Gastroesophageal sphincter (tissue), 3 donors: Measurements from ENCODE around the gene CPLX4.

Experiments
- POLR2AphosphoS5 ChIP-seq: sonication (generic); formaldehyde crosslinking; IDR thresholded peaks from one replicate; pipeline ENCODE4 v1.6.1; 2017; ENCODE audit warnings: antibody characterized with exemption
- TF ChIP-seq, protein P1 (sequence below), 4 experiments: fragments of 200-600 bp in 2 of 4; fragments of 450-650 bp in 2 of 4; sonication (generic) in 1 of 4; IDR thresholded peaks; one replicate each; pipeline ENCODE4 v1.5.1; 2017 to 2019; ENCODE audit warnings: antibody characterized with exemption in 4 of 4, mild to moderate bottlenecking in 2 of 4, moderate library complexity in 2 of 4

DNA sequence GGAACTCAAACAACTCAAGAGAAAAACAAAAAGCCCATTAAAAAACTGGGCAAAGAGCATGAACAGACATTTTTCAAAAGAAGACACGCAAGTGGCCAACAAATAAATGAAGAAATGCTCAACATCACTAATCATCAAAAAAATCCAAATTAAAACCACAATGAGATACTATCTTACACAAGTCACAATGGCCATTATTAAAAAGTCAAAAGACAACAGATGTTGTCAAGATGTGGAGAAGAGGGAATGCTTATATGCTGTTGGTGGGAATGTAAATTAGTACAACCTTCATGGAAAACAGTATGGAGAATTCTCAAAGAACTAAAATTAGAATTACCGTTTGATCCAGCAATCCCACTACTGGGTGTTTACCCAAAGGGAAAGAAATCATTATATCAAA lies 25.5 kb upstream of the CPLX4 start:
- TF ChIP-seq, protein P1, sequence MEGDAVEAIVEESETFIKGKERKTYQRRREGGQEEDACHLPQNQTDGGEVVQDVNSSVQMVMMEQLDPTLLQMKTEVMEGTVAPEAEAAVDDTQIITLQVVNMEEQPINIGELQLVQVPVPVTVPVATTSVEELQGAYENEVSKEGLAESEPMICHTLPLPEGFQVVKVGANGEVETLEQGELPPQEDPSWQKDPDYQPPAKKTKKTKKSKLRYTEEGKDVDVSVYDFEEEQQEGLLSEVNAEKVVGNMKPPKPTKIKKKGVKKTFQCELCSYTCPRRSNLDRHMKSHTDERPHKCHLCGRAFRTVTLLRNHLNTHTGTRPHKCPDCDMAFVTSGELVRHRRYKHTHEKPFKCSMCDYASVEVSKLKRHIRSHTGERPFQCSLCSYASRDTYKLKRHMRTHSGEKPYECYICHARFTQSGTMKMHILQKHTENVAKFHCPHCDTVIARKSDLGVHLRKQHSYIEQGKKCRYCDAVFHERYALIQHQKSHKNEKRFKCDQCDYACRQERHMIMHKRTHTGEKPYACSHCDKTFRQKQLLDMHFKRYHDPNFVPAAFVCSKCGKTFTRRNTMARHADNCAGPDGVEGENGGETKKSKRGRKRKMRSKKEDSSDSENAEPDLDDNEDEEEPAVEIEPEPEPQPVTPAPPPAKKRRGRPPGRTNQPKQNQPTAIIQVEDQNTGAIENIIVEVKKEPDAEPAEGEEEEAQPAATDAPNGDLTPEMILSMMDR (IDR thresholded peaks at IDR 0.05), result no peak
- TF ChIP-seq POLR2AphosphoS5, result no peak
